Astrocyte of the spinal cord (primary cell): Measurements from ENCODE around the gene RHOBTB1.
"Not testable (repeated sequence)": the region's sequence is repeated elsewhere in the genome, so short reads cannot be mapped to it uniquely, and the experiment has no call there.

Source experiments
- DNase-seq: peaks from one replicate; pipeline ENCODE4 v3.0.0; 2011; ENCODE audit warnings: low read depth, low spot score
- H3K4me3 ChIP-seq: 2 replicates; pipeline ENCODE4 v1.5.1; 2011; ENCODE audit warnings: low read depth, mild to moderate bottlenecking, low read length, moderate library complexity
- in situ Hi-C: cut with HindIII; loops from 2 replicates; pipeline ENCODE4 v1.10.0; 2017; ENCODE audit warnings: low sequenced_read_pairs
- TF ChIP-seq, protein P1 (sequence below): IDR thresholded peaks from 2 replicates; pipeline ENCODE4 v1.5.1; 2012; ENCODE audit warnings: low read depth, mild to moderate bottlenecking, low read length, inconsistent platforms

Gene RHOBTB1

DNA sequence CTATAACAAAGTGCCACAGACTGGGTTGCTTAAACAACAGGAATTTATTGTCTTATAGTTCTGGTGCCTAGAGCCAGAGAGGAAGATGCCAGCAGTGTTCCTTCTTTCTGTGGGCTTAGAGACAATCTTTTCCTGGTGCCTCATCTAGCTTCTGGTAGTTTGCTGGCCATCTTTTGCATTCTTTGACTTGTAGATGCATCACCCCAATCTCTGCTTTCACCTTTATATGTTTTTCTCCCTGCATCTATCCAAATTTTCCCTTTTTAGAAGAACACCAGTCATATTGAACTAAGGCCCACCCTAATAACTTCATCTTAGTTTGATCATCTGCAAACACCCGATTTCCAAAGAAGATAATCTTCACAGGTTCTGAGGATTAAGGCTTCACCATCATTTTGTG, 98.9 kb downstream of the RHOBTB1 start:
- no peak overlapping the region for H3K4me3 ChIP-seq
- TF ChIP-seq, protein P1, sequence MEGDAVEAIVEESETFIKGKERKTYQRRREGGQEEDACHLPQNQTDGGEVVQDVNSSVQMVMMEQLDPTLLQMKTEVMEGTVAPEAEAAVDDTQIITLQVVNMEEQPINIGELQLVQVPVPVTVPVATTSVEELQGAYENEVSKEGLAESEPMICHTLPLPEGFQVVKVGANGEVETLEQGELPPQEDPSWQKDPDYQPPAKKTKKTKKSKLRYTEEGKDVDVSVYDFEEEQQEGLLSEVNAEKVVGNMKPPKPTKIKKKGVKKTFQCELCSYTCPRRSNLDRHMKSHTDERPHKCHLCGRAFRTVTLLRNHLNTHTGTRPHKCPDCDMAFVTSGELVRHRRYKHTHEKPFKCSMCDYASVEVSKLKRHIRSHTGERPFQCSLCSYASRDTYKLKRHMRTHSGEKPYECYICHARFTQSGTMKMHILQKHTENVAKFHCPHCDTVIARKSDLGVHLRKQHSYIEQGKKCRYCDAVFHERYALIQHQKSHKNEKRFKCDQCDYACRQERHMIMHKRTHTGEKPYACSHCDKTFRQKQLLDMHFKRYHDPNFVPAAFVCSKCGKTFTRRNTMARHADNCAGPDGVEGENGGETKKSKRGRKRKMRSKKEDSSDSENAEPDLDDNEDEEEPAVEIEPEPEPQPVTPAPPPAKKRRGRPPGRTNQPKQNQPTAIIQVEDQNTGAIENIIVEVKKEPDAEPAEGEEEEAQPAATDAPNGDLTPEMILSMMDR: no peak
- DNase-seq: no peak
- in situ Hi-C loops: no loop called here

DNA sequence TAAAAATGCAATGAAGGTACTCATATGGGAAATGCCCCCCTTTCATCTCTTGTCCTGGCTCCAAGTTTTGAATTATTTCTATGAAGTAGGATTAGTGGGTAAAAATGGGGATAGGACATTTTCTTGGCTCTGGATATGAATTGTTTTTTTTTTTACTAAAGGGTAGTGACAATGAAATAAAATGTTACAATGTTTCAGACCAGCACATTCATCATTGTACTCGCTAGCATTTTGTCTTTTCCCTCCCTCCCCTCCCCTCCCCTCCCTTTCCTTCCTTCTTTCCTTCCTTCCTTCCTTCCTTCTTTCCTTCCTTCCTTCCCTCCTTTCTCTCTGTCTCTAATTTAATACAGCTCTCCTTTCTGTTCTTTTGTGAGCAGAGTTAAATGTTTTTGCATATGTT, 101.3 kb downstream of the RHOBTB1 start:
- TF ChIP-seq, protein P1: no peak
- no peak overlapping the region for H3K4me3 ChIP-seq
- in situ Hi-C loops: no loop called here
- no peak for DNase-seq

DNA sequence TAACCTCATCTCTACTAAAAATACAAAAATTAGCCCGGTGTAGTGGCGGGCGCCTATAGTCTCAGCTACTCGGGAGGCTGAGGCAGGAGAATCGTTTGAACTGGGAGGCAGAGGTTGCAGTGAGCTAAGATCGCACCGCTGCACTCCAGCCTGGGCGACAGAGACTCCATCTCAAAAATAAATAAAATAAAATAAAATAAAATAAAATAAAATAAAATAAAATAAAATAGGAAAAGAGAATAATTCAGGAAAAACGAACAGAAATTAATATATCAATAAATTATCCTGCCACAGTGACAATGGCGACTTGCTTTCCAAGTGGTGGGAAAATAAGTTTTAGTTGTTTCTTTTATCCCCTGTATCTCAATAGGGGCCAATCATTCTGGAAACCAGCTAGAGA, 102.8 kb downstream of the RHOBTB1 start:
- in situ Hi-C loops: not testable (repeated sequence)

DNA sequence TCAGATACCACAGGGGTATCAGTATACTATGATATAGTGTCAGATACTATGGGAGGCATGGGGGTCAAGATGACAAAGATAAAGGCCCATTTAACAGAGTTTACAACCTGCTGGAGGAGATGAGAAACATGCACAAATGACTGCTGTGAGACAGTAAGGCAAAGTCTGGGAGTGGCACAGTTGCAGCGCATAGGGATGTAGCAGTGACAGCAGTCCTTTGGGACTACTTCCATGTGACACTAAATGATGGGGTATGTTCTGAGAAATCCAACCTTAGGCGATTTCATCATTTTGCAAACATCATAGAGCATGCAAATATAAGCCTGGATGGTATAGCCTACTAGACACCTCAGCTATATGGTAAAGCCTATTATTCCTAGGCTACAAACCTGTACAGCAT, 108.9 kb downstream of the RHOBTB1 start:
- H3K4me3 ChIP-seq: no peak overlapping the region
- in situ Hi-C loops: no loop called here
- TF ChIP-seq, protein P1: no peak
- no peak for DNase-seq

More for the DNA sequence above, 102.8 kb downstream of the RHOBTB1 start:
- DNase-seq, H3K4me3 ChIP-seq: not testable (repeated sequence)

DNA sequence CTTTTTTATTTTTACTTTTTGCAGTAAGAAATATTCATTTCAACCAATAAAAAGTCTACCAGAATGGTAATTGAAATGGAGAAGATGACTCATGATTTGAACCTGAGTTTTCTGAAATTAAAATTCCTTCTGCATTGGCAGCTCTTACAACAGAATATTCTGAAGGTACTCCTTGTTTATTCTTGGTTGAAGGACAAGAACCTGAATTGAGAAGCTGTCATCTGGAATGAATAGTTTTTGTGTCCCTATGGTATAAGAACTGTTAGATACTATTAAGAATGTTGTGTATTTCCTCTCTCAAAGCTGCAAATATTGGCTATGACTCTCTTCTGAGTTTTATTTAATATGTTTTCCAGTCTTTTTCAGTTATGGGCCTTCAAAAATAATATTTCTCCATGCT, 109.6 kb downstream of the RHOBTB1 start:
- in situ Hi-C loops: no loop called here
- no peak overlapping the region for H3K4me3 ChIP-seq
- TF ChIP-seq, protein P1: no peak
- DNase-seq: no peak

DNA sequence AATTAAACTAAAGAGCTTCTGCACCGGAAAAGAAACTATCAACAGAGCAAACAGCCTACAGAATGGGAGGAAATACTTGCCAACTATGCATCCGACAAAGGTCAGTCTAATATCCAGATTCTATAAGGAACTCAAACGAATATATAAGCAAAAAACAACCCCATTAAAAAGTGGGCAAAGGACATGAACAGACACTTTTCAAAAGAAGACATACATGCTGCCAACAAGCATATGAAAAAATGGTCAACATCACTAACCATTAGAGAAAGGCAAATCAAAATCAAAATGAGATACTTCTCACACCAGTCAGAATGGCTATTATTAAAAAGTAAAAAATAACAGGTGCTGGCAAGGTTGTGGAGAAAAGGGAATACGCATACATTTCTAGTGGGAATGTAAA, 111.8 kb downstream of the RHOBTB1 start:
- in situ Hi-C loops, H3K4me3 ChIP-seq: not testable (repeated sequence)

DNA sequence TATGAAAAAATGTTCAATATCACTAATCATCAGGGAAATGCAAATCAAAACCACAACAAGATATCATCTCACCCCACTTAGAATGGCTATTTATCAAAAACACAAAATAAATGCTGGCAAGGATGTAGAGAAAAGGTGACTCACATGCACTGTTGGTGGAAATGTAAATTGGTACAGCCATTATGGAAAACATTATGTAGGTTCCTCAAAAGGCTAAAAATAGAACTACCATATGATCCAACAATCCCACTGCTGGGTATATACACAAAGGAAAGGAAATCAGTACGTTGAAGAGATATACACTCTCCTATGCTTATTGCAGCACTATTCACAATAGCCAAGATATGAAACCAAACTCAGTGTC, 115.5 kb downstream of the RHOBTB1 start:
- TF ChIP-seq, protein P1: no peak
- no peak for DNase-seq
- H3K4me3 ChIP-seq: no peak overlapping the region
- in situ Hi-C loops: no loop called here

More for the DNA sequence above, 111.8 kb downstream of the RHOBTB1 start:
- DNase-seq: not testable (repeated sequence)

DNA sequence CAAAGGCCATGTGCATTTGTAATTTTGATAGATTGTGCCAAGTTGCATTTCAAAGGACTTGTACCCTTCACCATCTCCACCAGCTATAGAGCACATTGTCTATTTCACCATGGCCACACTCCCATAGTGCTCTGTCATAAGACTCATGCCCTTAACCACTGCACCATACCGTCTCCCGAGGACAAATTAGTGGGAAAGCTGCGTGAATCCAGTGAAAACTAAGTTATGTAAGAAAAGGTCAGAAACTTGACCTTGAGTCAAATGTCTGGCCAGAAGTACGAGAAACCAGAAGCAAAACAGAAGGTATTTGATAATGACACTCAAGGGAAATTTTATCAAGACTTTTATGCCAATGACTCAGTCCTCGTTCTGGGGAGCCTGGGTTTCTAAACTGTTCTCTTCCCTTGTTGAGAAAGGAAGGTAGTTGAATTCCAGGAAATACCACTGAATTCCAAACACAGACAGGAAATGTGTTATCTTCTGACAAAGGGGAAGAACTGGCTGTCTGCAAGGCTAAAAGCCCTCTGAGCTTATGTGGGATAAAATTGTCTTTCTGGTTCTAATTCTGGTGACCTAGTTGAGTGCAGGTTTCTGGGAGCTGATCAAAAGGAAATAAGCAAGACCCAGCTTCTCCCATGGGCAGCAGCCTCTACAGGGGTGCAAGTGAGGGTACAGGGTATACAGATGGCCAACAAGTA, 116.0 kb downstream of the RHOBTB1 start:
- TF ChIP-seq, protein P1: no peak
- peak; percentile 82 for DNase-seq
- in situ Hi-C loops: no loop called here
- no peak overlapping the region for H3K4me3 ChIP-seq
